Testis (tissue), 2 donors: ENCODE results near the gene MAPK12.

ENCODE experiments used
- POLR2A ChIP-seq: fragments of 450-650 bp; IDR thresholded peaks from one replicate; pipeline ENCODE4 v1.6.1; 2017; ENCODE audit warnings: antibody characterized with exemption, mild to moderate bottlenecking, moderate library complexity
- TF ChIP-seq, protein P1 (sequence below), 3 experiments: fragments of 450-650 bp in 2 of 3; fragments of 200-600 bp in 1 of 3; sonication (generic) in 1 of 3; IDR thresholded peaks; one replicate each; pipeline ENCODE4 v1.5.1; 2016 to 2019; ENCODE audit warnings: antibody characterized with exemption in 3 of 3, mild to moderate bottlenecking in 2 of 3, moderate library complexity in 1 of 3

- TF ChIP-seq, protein P1, sequence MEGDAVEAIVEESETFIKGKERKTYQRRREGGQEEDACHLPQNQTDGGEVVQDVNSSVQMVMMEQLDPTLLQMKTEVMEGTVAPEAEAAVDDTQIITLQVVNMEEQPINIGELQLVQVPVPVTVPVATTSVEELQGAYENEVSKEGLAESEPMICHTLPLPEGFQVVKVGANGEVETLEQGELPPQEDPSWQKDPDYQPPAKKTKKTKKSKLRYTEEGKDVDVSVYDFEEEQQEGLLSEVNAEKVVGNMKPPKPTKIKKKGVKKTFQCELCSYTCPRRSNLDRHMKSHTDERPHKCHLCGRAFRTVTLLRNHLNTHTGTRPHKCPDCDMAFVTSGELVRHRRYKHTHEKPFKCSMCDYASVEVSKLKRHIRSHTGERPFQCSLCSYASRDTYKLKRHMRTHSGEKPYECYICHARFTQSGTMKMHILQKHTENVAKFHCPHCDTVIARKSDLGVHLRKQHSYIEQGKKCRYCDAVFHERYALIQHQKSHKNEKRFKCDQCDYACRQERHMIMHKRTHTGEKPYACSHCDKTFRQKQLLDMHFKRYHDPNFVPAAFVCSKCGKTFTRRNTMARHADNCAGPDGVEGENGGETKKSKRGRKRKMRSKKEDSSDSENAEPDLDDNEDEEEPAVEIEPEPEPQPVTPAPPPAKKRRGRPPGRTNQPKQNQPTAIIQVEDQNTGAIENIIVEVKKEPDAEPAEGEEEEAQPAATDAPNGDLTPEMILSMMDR (IDR thresholded peaks at IDR 0.05): no peak
- no peak for TF ChIP-seq POLR2A
These were observed 1.0 kb upstream of the MAPK12 start for GRCh38 chr22:50262460-50262911.
